ENCODE data around the gene SPDEF. TPM values are rescaled to one million over a fixed set of nuclear protein-coding genes. Genes with fewer than 3 reads are reported as not detected.

Gene SPDEF
- total RNA-seq, 2 experiments from 2014 or later: 0.34 to 0.54 TPM

DNA sequence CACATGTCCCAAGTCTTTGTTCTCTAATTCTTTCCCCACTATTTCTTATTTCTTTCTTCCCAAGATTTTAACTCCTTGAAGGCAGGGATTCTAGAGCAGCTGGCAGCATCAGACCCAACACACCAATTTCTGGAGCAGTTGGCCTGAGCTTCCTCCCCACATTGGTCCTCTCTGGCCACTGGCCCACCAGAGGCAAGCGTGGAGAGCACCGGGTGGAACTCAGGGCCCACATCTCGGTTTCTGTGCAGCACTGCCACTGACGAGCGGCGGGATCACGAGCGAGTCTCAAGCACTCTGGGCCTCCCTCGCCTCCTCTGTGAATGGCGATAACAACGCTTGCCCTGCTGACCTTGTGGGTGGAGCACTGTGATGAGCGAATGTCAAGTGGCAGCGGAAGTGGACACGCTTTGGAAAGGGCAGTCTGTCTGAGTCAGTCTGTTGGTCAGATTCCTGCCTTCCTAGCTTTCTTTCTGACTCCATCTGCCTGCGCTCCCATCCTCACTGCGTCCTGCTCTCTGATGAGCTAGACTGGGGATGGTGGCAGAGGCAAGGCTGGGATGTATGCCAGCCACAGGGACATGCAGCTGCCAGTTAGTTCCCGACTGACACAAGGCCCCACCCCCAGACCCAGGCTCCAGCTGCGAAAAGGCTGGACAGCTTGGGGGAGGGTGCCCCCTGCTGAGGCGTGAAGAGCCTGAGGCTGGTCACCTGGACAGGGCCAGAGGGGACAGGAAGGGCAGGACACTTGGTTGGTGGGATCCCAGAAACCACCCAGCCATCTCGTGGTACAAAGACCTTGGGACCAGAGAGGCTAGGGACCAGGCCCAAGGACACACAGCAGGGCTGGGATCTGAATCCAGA is 4.5 kb upstream of the SPDEF start:
- Histone ChIP-seq H3K4me1 (ENCODE audit: insufficient read depth, low read length, poor library complexity, severe bottlenecking) (no peaks in the 10 kb centered on the region), H3K4me2 (ENCODE audit: low read length) (no peak overlapping the region), H3K4me3 (ENCODE audit: low read depth, low read length, poor library complexity, severe bottlenecking) (no peak overlapping the region), H3K36me3 (ENCODE audit: insufficient read depth, low read length) (no peaks in the 10 kb centered on the region), H3K9me2 (ENCODE audit: insufficient read depth, low read length) (no peaks in the 10 kb centered on the region), H2AFZ (ENCODE audit: low read length) (no peak overlapping the region), H3K9me3 (ENCODE audit: low read length) (no peaks in the 10 kb centered on the region), H3K79me2 (ENCODE audit: insufficient read depth, low read depth, low read length) (no peaks in the 10 kb centered on the region), H4K20me1 (ENCODE audit: insufficient read depth, low read length) (no peaks in the 10 kb centered on the region), H3K27ac (ENCODE audit: low read depth, low read length, poor library complexity, severe bottlenecking) (no peak overlapping the region)
- no TSS peak for BruUV-seq (replicated peaks)
- TF ChIP-seq EZH2phosphoT487 (IDR thresholded peaks at IDR 0.05; ENCODE audit: borderline replicate concordance, low read depth, low read length): no peak
- peak; percentile 36; the same call in 1 of the 2 replicates for TF ChIP-seq CTCF (conservative IDR thresholded peaks at IDR 0.05; ENCODE audit: low read length)
- POLR2A ChIA-PET: interaction anchor here (0.6 to 1.0 kb wide), 2 partner anchors 20 to 33 kb away, joined by 3 read pairs; no protein-coding TSS in a partner anchor
- intact Hi-C loops (cut with micrococcal nuclease; ENCODE audit: unreplicated experiment): loop anchor here (2.0 kb wide), 1 partner anchor 100 kb away; no protein-coding TSS in a partner anchor
- CTCF ChIA-PET (ENCODE audit: unreplicated experiment): no interaction called here
- no peak for DNase-seq (ENCODE audit: low spot score)

GRCh38 chr6:34559651-34560365 is 3.7 kb upstream of the SPDEF start:
- ChIA-PET CTCF (ENCODE audit: unreplicated experiment) (no interaction called here), POLR2A (interaction anchor here (0.6 to 1.0 kb wide), 2 partner anchors 21 to 34 kb away, joined by 3 read pairs; no protein-coding TSS in a partner anchor)
- no peaks in the 10 kb centered on the region for H3K79me2 ChIP-seq (ENCODE audit: insufficient read depth, low read depth, low read length)
- H3K4me3 ChIP-seq (ENCODE audit: low read depth, low read length, poor library complexity, severe bottlenecking): no peak overlapping the region
- H3K9me2 ChIP-seq (ENCODE audit: insufficient read depth, low read length): no peaks in the 10 kb centered on the region
- H3K9me3 ChIP-seq (ENCODE audit: low read length): no peaks in the 10 kb centered on the region
- H4K20me1 ChIP-seq (ENCODE audit: insufficient read depth, low read length): no peaks in the 10 kb centered on the region
- H2AFZ ChIP-seq (ENCODE audit: low read length): no peak overlapping the region
- TF ChIP-seq CTCF (conservative IDR thresholded peaks at IDR 0.05; ENCODE audit: low read length) (no peak), EZH2phosphoT487 (IDR thresholded peaks at IDR 0.05; ENCODE audit: borderline replicate concordance, low read depth, low read length) (no peak)
- no TSS peak for BruUV-seq (replicated peaks)
- H3K36me3 ChIP-seq (ENCODE audit: insufficient read depth, low read length): no peaks in the 10 kb centered on the region
- no peak for DNase-seq (ENCODE audit: low spot score)
- H3K4me1 ChIP-seq (ENCODE audit: insufficient read depth, low read length, poor library complexity, severe bottlenecking): no peaks in the 10 kb centered on the region
- H3K4me2 ChIP-seq (ENCODE audit: low read length): no peak overlapping the region
- no peak overlapping the region for H3K27ac ChIP-seq (ENCODE audit: low read depth, low read length, poor library complexity, severe bottlenecking)
- intact Hi-C loops (cut with micrococcal nuclease; ENCODE audit: unreplicated experiment): loop anchor here (2.0 kb wide), 1 partner anchor 99 kb away; no protein-coding TSS in a partner anchor
